ENCODE results near the gene KCTD16.

DNA sequence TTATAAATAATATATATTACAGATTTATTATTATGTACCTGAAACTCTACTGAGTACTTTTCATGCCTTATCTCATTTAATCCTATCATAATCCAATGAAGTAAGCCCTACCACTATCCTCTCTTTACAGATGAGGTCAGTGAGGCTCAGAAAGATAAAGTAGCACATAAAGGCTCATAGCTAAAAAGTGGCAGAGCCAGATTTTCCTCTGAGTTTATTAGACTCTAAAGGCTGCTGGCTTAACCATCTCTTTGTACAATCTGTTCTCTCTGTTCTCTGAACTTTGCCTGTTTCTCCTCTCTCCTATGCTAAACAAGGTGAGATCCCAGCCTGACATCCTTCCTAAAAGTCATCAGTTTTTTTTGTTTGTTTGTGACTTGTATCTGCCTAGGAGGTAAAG is 311.2 kb downstream of the KCTD16 start:
- TF ChIP-seq NANOG (IDR thresholded peaks at IDR 0.05; ENCODE audit: borderline replicate concordance) = no peak
- TF ChIP-seq, protein P1, sequence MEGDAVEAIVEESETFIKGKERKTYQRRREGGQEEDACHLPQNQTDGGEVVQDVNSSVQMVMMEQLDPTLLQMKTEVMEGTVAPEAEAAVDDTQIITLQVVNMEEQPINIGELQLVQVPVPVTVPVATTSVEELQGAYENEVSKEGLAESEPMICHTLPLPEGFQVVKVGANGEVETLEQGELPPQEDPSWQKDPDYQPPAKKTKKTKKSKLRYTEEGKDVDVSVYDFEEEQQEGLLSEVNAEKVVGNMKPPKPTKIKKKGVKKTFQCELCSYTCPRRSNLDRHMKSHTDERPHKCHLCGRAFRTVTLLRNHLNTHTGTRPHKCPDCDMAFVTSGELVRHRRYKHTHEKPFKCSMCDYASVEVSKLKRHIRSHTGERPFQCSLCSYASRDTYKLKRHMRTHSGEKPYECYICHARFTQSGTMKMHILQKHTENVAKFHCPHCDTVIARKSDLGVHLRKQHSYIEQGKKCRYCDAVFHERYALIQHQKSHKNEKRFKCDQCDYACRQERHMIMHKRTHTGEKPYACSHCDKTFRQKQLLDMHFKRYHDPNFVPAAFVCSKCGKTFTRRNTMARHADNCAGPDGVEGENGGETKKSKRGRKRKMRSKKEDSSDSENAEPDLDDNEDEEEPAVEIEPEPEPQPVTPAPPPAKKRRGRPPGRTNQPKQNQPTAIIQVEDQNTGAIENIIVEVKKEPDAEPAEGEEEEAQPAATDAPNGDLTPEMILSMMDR (conservative IDR thresholded peaks at IDR 0.05; ENCODE audit: low read depth in 2 of 2) = no peak
- TF ChIP-seq JUNB (IDR thresholded peaks at IDR 0.05; ENCODE audit: unreplicated experiment) = no peak
- no peak for TF ChIP-seq EZH2 (IDR thresholded peaks at IDR 0.05; ENCODE audit: low read depth, unreplicated experiment)
- no peak for TF ChIP-seq POLR2AphosphoS5 (IDR thresholded peaks at IDR 0.05; ENCODE audit: low read depth)
- no peak for TF ChIP-seq EZH2phosphoT487 (IDR thresholded peaks at IDR 0.05; ENCODE audit: unreplicated experiment)
- TF ChIP-seq REST (IDR thresholded peaks at IDR 0.05; ENCODE audit: unreplicated experiment) = no peak
- TF ChIP-seq, protein P2, sequence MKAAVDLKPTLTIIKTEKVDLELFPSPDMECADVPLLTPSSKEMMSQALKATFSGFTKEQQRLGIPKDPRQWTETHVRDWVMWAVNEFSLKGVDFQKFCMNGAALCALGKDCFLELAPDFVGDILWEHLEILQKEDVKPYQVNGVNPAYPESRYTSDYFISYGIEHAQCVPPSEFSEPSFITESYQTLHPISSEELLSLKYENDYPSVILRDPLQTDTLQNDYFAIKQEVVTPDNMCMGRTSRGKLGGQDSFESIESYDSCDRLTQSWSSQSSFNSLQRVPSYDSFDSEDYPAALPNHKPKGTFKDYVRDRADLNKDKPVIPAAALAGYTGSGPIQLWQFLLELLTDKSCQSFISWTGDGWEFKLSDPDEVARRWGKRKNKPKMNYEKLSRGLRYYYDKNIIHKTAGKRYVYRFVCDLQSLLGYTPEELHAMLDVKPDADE (IDR thresholded peaks at IDR 0.05) = no peak
- no peak for TF ChIP-seq ZNF462 (CRISPR knock-in tag; IDR thresholded peaks at IDR 0.05)
- no peak for TF ChIP-seq CREB1 (CRISPR knock-in tag; IDR thresholded peaks at IDR 0.05; ENCODE audit: low read depth)
- no peak for TF ChIP-seq STAT1 (IDR thresholded peaks at IDR 0.05; ENCODE audit: unreplicated experiment)
- TF ChIP-seq ZNF331 (CRISPR knock-in tag; IDR thresholded peaks at IDR 0.05; ENCODE audit: low read depth) = no peak
- no peak for TF ChIP-seq ZNF114 (CRISPR knock-in tag; IDR thresholded peaks at IDR 0.05)
